GM04503 (cell line): ENCODE results near the gene COL18A1.
"Not testable (repeated sequence)": the region's sequence is repeated elsewhere in the genome, so short reads cannot be mapped to it uniquely, and the experiment has no call there.

Experiments used
- DNase-seq: peaks from one replicate; pipeline ENCODE4 v3.0.0-alpha.2; 2012; ENCODE audit warnings: low read depth

COL18A1 gene

DNA sequence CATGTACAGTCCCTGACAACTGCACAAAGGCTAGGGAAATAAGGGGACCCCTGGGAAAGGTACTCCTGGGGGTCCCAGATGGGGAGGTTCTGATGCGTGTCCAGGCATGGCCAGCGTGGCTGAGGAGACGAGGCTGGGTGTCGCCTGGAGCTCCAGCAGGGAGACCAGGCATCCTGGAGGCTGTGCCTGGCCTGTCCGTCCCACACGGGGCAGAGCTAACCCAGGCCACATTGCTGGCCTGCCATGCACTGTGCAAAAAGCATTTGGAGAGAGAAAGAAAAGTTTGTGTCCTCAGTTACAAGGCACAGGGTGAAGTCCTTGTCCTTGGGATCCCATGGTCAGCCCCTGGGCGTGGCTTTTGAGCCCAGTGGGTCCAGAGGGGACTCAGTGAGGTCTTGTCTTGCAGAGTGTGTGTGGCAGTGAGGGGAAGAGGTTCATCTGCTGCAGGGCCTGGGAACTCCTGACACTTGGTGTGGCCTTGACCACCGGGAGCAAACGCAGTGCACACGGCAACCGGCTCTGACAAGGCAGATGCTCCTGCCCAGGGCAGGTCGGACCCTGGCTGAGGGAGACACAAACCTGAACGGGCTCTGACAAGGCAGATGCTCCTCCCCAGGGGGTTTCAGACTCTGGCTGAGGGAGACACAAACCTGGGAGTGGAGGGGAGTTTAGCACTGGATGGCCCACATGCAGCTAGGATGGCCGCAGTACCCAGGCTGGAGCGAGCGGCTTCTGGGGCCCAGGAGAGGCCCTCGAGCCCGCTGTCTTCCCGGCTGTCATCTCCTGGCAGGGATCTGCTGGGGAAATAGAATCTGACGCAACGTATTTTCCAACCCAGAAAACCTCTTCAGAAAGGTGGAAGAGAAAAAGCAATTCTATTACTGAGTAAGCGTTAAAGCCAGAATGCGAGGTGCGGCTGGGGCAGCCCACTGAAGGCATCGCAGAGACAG lies 37.3 kb upstream of the COL18A1 start:
- DNase-seq: no peak

DNA sequence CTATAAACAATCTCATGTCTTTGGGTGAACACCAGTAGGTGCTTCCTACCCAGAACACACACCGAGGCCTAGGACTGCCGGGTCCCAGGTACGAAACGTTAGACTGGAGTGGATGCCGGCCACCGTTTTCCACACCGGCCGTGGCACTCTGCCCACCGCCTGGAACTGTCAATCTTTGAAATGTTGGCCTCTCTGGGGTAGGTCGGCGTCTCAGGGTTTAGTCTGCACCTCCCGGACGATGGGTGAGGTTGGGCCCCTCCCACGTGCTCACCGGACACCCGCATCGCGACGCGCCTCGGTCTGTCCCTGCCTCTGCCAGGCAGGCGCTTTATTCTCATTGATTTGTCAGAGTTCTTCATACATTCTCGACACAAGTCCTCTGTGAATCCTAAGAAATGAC lies 35.9 kb upstream of the COL18A1 start:
- DNase-seq: not testable (repeated sequence)

DNA sequence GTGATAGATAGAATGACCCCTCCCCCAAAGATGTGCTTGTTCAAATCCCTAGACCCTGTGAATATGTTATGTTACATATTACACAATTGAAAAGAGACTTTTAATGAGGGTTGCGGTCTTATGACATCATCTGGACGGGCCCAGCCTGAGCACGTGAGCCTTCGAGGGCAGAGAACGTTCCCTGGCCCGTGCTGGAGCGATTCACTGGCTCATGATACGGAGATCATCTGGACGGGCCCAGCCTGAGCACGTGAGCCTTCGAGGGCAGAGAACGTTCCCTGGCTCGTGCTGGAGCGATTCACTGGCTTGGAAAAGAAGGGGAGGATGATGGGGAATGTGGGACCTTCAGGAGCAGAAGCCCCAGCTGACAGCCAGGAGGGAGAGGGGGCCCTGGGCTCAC lies 34.4 kb upstream of the COL18A1 start:
- DNase-seq: no peak

DNA sequence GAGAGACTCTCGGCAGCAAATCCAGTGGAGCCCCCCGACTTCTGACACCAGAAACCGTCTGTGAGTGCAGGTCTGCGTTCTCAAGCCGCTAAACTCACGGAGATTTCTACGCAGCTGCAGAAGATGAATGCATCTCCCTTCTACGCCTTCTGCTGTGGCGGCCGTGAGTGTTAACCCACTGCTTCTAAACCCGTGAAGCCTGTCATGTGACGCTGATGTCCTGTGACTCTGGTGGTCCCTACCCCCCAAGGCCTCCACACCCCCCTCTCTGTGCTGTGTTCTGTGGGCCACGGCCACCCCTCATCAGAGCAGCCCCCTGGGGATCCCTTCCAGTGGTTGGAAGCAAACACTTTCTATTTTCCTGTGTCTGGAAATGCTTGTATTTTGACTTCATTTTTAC lies 33.9 kb upstream of the COL18A1 start:
- DNase-seq: no peak

DNA sequence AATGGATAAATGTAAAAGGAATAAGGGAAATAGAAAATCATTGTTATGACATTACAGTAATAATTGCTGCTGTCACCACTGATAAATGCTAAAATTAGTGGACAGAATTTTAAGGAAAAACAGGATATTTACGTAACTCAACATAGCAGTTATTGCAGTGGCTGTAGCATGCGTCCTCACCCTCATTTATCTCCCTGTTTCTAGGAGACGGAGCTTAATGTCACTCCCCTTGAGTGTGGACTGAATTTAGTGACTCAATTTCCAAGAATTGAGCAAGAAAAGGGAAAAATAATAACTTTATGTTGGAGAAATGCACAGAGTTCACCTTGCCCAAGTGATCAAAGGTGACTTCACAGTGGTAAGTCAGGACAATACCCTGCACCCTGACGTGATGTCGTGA lies 33.3 kb upstream of the COL18A1 start:
- DNase-seq: no peak

DNA sequence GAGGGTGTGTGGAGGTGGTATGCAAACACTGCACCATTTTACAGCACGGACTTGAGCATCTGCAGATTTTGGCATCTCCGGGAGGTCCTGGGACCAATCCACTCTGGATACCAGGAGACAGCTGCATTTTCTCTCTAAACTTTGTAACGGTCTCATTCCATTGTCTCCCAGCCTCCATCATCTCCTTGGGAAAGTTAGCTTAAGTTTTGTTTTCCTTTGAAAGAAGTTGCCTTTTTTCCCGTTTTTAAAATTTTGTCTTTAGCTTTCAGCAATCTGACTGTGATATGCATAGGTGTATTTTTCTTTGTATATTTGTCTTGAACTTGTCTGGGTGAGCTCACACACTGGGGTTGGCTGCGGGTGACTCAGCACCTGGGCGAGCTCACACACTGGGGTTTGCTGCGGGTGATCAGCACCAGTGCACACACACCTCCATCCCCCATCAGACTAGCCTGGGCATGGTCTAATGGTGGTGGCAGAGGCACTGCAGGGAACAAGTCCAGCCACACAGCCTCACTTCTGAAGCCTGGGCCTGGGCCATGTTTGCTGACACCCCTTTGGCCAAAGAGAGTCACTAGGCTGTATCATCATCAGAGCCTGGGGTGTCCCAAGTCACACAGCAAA lies 32.1 kb upstream of the COL18A1 start:
- DNase-seq: no peak

DNA sequence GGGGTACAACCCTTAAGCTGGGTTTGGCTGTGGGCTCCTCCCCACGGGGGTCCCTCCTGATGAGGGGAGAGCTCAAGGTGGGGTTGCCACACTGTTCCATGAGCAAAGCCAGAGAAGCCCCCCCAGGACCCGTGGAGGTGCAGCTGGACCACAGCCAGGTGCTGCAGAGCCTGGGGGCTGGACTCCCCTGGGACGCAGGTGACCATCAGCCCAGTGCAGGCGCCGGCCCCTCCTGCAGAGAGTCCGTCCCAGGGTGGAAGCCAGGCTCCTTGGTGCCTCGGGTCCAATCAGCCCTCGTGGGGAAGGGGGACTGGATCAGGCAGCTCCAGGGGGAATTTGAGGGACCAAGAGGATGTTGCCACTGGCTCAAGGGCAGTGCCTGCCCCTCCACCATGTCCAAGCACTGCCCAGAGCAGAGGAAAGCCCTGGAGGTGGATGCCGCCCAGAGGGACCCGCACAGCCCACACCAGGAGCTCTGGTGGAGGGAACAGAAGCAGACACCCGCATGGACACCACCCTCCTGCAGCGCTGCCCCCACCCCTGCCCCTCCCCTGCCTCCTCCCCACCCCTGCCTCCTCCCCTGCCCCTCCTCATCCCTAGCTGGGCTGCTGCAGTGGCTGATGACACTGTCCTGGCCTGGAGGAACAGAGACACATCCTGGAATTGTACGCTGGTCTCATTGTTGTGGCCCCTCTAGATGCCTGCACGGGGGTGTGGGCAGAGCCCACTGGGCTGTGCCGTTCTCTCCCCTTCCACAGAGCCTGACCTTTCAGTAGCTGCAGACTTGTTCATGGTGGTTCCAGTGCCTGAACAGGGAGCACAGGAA lies 30.8 kb upstream of the COL18A1 start:
- DNase-seq: no peak

DNA sequence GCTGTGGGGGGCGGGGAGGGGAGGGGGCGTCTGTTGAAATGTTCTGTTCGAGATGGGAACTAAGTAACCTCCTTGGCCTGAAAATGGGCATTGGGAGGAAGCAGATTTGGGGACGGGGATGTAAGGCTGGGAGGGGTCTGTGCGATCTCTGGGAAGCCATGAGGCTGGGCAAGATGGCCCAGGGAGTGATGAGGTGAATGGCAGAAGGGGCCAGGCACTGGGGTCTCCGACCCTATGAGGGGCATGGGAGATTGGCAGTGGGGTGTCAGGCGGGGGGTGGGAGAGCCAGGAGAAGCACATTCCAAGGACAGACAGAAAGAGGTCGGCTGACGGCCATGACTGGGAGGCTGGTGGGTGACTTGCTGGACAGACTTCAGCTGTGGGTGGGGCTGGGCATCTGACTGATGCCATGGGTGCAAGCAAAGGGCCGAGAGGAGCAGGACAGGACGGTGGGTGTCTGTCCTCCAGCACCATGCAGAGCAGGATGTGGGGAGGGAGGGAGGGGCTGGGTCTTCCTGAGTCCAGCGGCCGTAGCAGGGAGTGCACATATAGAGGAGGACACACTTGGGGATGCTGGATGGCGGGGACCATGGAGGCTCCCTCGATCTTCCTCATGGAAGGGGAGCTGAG lies 30.0 kb upstream of the COL18A1 start:
- DNase-seq: no peak

DNA sequence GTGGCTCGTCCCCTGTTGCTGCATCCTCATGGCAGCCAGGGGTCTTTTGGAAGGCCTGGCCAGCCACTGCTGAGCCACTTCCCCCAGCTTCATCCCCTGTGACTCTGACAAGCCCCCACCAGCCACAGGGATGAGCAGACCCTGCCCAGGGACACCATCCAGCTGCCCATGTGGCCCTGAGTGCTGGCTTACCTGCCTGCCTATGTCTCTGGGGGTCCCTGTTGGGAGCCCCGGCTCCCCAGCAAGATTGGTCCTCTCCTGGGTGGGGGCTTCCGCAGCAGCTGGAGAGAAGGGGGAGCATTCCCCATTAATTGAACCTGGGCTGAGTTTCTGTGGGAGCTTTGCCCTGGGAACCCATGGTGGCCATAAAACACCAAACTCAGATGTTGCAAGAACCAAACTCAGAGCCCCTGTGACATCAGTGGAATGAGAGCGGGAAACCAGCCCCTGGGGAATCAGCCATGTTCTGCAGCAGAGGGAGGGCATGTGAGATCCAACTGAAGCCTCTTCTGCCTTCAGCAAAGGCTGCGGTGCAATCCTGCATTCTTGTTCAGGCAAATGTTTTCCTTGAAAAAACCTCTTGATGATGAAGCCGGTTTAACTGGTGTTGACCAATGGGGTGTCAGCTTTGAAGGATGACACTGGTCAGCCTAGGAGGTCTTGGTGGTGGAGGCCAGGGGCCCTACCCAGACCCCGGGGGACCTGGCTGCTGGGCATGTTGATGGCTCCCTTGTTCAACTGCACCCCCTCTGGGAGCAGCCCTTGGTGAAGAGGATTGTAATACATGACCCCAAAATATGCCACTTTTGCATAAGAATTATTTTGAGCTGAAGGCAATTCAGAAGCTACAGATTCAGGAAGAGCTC lies 28.3 kb upstream of the COL18A1 start:
- DNase-seq: peak; percentile 69

DNA sequence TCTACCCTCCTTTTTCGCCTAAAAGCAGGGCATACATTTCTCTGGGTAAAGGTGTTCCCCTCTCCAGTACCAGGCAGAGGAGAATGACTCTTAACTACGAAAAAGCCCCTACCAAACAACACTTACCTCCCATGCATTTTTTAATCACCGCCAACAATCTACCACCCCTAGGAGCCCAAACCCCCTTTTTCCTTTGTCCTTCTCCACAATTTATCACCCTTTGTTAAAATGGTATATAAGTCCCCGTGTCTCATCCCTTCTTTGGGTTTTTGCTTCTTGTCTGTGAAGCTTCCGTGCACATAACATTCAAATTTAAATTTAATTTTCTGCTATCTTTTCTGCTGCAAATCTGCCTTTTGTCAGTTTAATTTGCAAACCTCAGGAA lies 27.6 kb upstream of the COL18A1 start:
- no peak for DNase-seq

DNA sequence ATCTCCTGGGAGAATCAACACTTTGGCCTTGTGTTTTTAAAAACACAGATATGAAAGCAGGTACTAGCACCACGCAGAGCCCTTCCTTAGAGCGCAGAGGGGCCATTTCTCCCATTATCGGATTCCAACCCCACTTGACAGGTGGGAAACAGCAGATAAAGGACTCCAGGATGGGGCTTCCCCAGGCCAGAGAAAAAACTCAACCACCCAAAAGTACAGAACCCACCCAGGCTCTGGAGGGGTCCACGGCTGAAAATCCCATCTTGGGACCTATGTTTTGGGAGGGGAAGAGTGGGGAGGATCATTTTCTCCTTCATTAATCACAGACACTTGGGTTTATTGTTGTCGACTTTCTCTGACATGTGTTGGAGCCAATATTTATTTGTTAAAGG lies 27.1 kb upstream of the COL18A1 start:
- no peak for DNase-seq

DNA sequence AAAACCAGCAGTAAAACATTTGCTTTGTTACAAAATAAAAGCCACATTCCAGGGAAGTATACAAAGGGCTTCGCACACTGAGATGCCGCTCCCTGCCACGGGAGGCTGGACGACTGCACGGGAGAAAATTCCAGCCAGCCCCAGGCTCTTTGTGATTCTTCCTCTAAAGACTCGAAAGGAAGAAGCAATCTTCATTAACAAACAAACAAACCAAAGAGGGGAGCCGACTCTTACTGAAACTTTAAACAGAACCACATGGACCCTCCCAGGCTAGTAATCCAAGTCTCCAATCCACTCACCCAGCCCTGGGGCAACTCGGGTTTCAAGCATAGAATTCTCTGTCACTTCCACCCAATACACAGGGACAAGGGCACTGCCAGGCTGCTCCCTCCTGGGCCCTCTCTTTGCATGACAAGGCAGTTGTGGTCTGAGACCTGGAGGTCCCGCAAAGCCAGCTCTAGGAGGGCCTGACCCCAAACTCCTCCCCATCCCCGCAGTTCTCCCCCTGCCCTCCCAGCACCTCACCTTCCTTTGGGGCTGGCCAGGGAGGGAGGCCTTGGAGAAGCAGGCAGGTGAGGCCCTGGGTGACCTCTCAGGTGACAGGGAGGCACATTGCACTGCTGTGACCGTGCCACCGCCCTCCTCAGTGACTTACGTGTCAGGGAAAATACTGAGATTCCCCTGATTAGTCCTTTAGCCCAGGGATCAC lies 26.6 kb upstream of the COL18A1 start:
- peak; percentile 67 for DNase-seq

DNA sequence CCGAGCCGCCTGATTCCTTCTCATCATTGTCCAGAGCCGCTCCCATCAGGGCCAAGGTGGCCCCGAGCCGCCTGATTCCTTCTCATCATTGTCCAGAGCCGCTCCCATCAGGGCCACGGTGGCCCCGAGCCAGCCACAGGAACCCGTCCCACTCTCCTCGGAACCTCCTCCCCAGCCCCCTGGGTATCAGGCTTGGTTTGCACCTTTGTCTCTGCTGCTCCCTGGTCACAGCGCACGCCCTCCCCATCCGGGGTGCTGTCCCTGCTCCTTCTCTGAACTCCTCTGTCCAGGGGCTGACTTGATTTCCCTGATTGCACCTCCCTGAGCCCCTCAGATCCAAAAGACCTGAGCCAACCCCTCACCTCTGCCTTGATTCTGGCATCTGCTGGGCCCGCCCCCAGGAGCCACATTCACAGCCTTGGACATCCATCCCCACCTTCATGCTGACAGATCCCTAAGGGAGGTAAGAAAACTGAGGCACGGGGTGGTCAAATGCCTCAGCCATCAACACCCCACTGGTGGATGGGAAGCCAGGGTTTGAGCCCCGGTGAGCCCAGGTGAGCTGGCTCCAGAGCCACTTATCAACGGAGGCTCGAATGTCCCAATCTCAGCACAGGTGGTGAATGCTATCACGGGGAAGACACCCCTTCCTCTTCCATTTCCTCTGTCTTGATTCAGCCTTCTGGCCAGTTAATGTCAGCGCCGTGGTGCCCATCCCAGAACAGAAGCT lies 25.6 kb upstream of the COL18A1 start:
- DNase-seq: no peak

DNA sequence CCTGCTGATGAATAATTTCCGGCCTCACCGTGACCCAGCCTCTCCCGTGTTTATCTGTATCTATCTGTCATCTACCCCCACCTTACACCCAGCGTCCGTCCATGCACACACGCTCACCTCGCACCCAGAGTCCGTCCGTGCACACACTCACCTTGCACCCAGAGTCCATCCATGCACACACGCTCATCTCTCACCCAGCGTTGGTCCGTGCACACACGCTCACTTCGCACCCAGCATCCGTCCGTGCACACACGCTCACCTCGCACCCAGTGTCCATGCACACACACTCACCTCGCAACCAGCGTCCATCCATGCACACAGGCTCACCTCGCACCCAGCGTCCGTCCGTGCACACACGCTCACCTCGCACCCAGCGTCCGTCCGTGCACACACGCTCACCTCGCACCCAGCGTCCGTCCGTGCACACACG lies 25.0 kb upstream of the COL18A1 start:
- no peak for DNase-seq

DNA sequence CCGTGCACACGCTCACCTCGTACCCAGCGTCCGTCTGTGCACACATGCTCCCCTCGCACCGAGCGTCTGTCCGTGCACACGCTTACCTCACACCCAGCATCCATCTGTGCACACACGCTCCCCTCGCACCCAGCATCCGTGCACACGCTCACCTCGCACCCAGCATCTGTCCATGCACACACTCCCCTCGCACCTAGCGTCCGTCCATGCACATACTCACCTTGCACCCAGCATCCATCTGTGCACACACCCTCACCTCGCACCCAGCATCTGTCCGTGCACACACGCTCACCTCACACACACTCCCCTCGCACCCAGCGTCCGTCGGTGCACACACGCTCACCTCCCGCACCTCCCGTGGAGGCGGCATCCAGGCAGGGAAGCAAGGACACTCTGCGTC lies 24.4 kb upstream of the COL18A1 start:
- DNase-seq: no peak

DNA sequence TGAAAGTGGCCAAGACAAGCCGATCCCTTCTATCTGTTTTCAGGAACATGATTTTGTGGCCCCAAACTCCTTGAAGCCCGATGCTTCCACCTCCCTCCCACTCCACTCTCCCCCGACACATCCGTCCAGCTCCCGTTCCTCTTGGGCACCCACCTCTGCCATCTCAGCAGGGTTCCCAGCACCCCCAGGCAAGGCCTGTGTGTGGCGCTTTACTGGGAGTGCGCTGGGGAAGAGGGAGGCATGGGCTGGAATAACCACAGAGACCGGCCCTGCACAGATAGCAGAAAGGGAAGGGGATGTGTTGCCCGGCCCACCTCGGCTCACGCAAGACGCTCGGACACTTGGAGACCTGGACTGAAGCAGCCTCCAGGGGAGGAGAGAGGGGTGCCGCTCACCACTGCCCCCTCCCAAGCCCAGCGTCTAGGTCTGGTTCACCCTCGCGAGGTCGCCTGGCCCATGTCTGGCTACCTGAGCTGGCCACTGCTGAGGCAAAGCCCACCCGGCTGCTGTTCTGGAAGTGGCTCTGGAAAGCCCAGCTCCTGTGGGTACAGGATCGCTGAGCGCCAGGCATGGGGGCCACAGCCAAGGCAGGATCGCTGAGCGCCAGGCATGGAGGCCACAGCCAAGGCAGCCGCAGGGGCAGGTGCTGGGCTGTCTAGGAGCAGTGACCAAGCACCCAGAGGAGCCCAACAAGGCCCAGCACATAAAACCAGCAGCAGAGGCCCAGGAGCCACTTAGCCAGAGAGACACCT lies 23.8 kb upstream of the COL18A1 start:
- no peak for DNase-seq

DNA sequence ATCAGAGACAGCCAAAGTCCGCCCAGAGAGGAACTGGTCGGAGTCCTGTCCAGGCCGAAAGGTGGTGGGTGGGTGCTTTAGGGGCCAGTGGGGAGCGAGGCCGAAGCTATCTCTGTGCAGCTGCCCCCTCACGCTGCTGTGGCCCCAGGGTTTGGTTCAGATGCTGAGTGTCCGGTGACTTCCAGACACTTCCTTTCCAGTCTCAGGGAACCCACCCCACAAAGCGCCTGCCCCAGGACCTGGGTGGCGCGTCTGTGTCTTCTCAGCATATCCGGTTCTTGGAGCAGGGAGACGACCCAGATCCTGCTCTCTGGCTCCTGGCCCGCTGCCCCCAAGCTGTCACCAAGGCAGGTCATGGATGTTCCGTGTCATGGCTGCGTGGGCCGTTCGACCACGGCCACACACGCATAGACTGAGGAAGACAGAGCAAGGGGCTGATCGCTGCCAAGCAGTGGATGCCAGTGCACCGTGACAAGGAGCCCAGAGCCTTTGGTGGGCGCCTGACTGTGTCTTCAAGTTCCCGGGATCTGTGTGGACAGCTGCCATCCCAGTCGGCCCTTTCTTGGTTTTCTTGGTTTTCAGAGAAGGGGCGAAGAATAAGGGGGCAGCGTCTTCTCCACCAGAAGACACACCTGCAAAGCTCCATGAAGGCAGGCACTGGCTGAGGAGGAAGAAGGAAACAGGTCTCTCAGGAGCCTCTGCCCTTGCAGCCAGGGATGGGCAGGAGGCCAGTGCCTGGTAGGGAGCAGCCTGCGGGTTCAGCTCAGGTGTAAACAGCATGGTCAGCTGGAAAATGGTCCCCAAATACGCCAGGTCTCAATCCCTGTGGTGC lies 22.9 kb upstream of the COL18A1 start:
- DNase-seq: no peak

DNA sequence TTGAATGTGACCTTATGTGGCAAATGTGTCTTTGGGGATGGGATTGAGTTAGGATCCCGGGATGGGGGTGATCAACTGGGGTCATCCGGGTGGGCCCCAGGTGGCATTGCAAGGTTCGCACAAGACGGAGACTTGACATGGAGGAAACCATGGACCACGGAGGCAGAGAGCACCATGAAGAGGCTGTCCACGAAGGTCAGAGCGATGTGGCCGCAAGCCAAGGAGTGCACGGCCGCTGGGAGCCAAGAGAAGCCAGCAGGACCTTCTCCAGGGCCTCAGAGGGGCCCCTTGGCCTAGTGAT lies 22.3 kb upstream of the COL18A1 start:
- DNase-seq: no peak
